Measurements from ENCODE around the gene NTHL1.

The NTHL1 gene

GRCh38 chr16:2032285-2033056, 15.2 kb downstream of the NTHL1 start:
- no peak for TF ChIP-seq GLIS3 (CRISPR knock-in tag; IDR thresholded peaks at IDR 0.05)
- TF ChIP-seq PATZ1 (CRISPR knock-in tag; IDR thresholded peaks at IDR 0.05; ENCODE audit: borderline replicate concordance), result no peak
- TF ChIP-seq TCF4 (CRISPR knock-in tag; IDR thresholded peaks at IDR 0.05; ENCODE audit: borderline replicate concordance), result no peak
- TF ChIP-seq CREB5 (CRISPR knock-in tag; IDR thresholded peaks at IDR 0.05; ENCODE audit: low read depth), result no peak
- no peak for TF ChIP-seq OSR1 (CRISPR knock-in tag; IDR thresholded peaks at IDR 0.05)
- no peak for ATAC-seq

- ATAC-seq, result no peak
- no peak for TF ChIP-seq OSR1 (CRISPR knock-in tag; IDR thresholded peaks at IDR 0.05)
- no peak for TF ChIP-seq TCF4 (CRISPR knock-in tag; IDR thresholded peaks at IDR 0.05; ENCODE audit: borderline replicate concordance)
- no peak for TF ChIP-seq ZFP30 (CRISPR knock-in tag; IDR thresholded peaks at IDR 0.05)
- TF ChIP-seq PPARA (CRISPR knock-in tag; IDR thresholded peaks at IDR 0.05; ENCODE audit: borderline replicate concordance), result no peak
- no peak for TF ChIP-seq ZNF70 (CRISPR knock-in tag; IDR thresholded peaks at IDR 0.05)
- TF ChIP-seq CSRNP3 (CRISPR knock-in tag; IDR thresholded peaks at IDR 0.05), result no peak
- no peak for TF ChIP-seq RARB (CRISPR knock-in tag; IDR thresholded peaks at IDR 0.05)
- no peak for TF ChIP-seq ARNTL (CRISPR knock-in tag; IDR thresholded peaks at IDR 0.05; ENCODE audit: borderline replicate concordance, low read depth)
- no peak for TF ChIP-seq TOX (CRISPR knock-in tag; IDR thresholded peaks at IDR 0.05; ENCODE audit: borderline replicate concordance)
- no peak for TF ChIP-seq ZFP3 (CRISPR knock-in tag; IDR thresholded peaks at IDR 0.05)
These were observed 16.5 kb downstream of the NTHL1 start for GRCh38 chr16:2031081-2031577.

GRCh38 chr16:2030036-2030435, 17.6 kb downstream of the NTHL1 start:
- no peak for ATAC-seq
- TF ChIP-seq PATZ1 (CRISPR knock-in tag; IDR thresholded peaks at IDR 0.05; ENCODE audit: borderline replicate concordance) (no peak), ZC3H10 (CRISPR knock-in tag; IDR thresholded peaks at IDR 0.05) (no peak), ISL1 (CRISPR knock-in tag; IDR thresholded peaks at IDR 0.05) (no peak), TOX (CRISPR knock-in tag; IDR thresholded peaks at IDR 0.05; ENCODE audit: borderline replicate concordance) (no peak), ZFP30 (CRISPR knock-in tag; IDR thresholded peaks at IDR 0.05) (no peak), BACH2 (CRISPR knock-in tag; IDR thresholded peaks at IDR 0.05; ENCODE audit: borderline replicate concordance) (no peak), CSDC2 (CRISPR knock-in tag; IDR thresholded peaks at IDR 0.05) (no peak), POU6F1 (CRISPR knock-in tag; IDR thresholded peaks at IDR 0.05; ENCODE audit: borderline replicate concordance, low read depth) (no peak), CSRNP3 (CRISPR knock-in tag; IDR thresholded peaks at IDR 0.05) (no peak), GLIS3 (CRISPR knock-in tag; IDR thresholded peaks at IDR 0.05) (no peak), ZFP3 (CRISPR knock-in tag; IDR thresholded peaks at IDR 0.05) (no peak), ESRRG (CRISPR knock-in tag; IDR thresholded peaks at IDR 0.05) (no peak), OSR1 (CRISPR knock-in tag; IDR thresholded peaks at IDR 0.05) (no peak), ARNTL (CRISPR knock-in tag; IDR thresholded peaks at IDR 0.05; ENCODE audit: borderline replicate concordance, low read depth) (no peak), ZNF70 (CRISPR knock-in tag; IDR thresholded peaks at IDR 0.05) (no peak)
